GM21381 (cell line): ENCODE data around the gene EVC2.

Experiments
- ATAC-seq: cut with Tn5 transposase; IDR thresholded peaks from one replicate; pipeline ENCODE4 v1.9.1; 2021; ENCODE audit warnings: mild to moderate bottlenecking, moderate library complexity; ENCODE audit not compliant: unreplicated experiment

Gene EVC2

GRCh38 chr4:5686338-5686737, 22.0 kb downstream of the EVC2 start:
- no peak for ATAC-seq

DNA sequence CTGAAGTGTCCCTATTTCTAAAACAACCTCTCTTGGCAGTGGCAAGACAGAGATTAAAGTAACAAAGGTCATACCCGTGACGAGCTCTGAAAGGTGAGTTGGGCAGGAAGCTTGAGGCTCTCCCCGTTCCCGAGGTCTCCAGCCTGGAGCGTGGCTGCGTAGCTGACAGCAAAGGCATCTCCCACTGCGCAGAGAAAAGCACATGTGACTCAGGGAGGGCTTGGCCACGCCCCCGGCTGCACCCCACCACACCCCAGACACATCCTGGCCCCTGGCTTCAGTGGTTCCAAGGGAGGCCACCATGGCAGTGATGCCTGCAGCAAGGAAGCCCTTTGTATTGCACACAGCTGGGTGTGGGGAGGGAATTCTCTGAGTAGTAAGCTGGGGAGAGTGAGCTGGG, 23.1 kb downstream of the EVC2 start:
- no peak for ATAC-seq

- no peak for ATAC-seq
Observed at GRCh38 chr4:5683566-5683965, 24.8 kb downstream of the EVC2 start.

DNA sequence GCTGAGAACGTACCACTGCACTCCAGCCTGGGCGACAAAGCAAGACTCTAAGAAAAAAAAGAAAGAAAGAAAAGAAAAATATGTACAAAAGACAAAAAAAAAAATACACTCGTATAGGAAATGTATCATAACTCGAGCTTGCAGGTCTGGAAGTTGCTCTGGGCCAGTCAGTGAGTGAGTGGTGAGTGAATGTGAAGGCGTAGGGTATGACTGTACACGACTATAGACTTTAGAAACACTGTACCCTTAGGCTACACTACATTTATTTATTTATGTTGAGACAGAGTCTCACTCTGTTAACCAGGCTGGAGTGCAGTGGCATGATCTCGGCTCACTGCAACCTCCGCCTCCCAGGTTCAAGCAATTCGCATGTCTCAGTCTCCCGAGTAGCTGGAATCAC, 29.4 kb downstream of the EVC2 start:
- ATAC-seq, result no peak

- ATAC-seq, result no peak
Observed at GRCh38 chr4:5676763-5677162, 31.6 kb downstream of the EVC2 start.

DNA sequence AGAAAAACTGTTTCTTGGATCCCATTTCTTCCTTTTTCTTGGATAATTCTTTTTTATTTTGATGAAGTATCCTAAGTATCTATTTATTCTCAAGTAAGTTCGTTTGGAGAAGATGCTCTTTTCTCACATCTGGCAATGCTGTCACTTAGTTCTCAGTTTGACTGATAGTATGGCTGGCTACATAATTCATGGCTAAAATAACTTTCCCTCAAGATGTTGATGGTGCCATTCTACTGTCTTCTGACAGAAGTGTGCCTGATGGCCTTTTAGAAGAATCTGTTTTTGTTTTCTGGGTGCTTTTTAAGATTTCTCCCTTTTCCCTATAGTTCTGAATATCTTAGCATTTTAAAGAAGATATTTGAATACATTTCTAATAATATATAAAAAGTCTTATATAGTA, 41.6 kb downstream of the EVC2 start:
- no peak for ATAC-seq

GRCh38 chr4:5664778-5665177, 43.6 kb downstream of the EVC2 start:
- ATAC-seq, result no peak

GRCh38 chr4:5662555-5662954, 45.8 kb downstream of the EVC2 start:
- no peak for ATAC-seq

GRCh38 chr4:5661237-5661636, 47.1 kb downstream of the EVC2 start:
- no peak for ATAC-seq

DNA sequence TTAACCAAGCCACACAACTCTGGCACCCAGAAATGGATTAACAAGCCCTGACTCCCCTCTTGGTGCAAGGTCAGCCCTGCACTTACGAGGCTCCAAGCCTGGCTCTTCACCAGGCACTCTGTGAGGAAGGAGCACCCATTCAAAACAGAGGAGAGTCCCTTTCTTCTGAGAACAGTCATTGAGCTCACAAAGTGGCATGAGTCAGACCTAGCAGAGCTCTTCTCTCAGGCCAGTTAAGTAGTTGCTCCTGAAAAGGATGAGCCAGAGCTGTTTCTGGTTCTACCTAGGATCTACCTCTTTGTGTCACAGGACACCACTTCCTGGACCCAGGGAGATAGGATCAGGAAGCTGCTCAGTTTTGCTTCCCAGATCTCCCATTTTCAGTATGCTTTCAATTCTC, 48.2 kb downstream of the EVC2 start:
- ATAC-seq, result no peak

DNA sequence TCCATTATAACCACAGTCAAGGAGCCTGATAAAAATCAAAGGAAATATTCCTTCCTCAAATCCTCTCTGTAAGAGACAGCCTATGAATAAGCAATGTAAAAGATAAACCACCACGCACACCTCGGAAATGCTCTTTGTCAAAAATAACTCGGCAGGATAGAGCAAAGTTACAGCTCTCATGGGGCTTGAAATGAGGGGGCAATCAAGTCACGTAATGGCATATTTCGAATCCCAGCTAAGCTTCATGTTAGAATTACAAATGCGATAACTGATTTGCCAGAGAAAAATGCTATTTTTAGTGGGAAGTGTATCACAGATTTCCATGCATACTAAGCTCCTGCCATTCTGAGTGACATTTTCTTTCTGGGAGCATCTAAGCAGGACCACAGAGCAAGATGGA, 49.4 kb downstream of the EVC2 start:
- ATAC-seq, result no peak

DNA sequence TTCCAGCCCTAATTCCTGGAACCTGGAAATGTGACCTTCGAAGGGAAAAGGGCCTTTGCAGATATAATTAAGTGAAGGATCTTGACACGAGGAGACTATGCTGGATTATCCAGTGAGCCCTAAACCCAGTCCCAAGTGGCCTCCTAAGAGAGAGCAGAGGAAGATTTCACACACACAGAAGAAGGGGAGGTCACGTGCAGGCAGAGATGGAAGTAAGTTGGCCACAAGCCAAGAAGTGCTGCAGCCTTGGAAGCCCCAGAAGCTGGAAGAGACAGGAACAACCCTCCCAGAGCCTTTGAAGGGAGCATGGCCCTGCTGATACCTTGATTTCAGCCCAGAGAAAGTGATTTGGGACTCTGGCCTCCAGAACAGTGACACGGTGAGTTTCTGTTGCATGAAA, 51.9 kb downstream of the EVC2 start:
- no peak for ATAC-seq

GRCh38 chr4:5654791-5655190, 53.6 kb downstream of the EVC2 start:
- ATAC-seq, result no peak

GRCh38 chr4:5651089-5651488, 57.3 kb downstream of the EVC2 start:
- no peak for ATAC-seq

DNA sequence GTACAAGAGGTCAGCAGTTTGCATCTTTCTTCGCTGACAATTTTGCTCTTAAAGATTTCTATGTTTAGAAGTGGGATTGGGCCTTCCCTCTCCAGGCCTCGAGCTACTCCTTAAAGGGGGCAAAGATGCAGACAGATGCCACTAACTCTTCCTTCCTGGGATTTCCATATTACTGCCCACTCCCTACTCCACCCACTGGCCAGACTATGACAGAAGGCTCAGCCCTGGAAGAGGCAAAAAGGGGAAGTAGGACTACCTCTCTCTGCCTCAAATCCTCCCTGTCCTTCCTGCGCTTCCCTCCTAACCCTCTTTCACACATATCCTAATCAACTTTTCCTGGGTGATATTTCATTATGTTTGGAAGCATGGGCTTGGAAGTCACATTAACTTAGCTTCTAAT, 58.3 kb downstream of the EVC2 start:
- ATAC-seq, result no peak

GRCh38 chr4:5647351-5647750, 61.0 kb downstream of the EVC2 start:
- no peak for ATAC-seq

- no peak for ATAC-seq
Observed at GRCh38 chr4:5640096-5640495, 68.3 kb downstream of the EVC2 start.

DNA sequence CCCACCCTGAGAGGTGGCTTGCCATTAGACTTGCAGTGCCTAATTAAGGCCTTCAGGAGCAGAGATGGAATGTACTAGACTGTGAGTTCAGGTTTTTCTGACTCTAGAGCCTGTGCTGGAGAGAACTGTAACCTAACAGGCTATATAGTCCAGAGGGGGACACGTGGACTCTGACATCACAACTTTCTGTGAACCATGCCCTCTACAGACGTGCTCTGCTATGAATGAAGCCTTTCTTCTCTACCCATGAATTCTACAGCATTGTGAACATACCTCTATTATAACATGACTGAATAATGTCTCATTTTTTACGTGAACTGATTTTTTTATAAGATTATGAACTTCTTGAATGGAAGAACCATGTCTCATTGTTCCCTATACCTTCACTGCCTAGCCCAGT, 68.8 kb downstream of the EVC2 start:
- ATAC-seq, result no peak

GRCh38 chr4:5638976-5639375, 69.4 kb downstream of the EVC2 start:
- no peak for ATAC-seq

DNA sequence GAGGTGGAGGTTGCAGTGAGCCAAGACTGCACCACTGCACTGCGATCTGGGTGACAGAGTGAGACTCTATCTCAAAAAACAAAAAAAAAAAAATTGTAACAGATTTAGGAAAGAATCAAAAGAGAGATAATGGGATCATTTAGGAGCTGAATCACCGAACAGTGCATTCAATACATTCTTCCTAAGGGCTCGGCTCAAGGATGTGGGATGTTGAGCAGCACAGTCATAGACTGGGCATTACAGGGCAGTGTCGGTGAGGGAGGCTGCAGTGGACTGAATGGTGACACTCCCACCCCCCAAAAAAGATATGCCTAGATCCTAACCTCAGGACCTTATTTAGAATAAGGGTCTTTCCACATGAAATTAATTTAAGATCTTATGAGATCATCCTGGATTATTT, 70.0 kb downstream of the EVC2 start:
- no peak for ATAC-seq

DNA sequence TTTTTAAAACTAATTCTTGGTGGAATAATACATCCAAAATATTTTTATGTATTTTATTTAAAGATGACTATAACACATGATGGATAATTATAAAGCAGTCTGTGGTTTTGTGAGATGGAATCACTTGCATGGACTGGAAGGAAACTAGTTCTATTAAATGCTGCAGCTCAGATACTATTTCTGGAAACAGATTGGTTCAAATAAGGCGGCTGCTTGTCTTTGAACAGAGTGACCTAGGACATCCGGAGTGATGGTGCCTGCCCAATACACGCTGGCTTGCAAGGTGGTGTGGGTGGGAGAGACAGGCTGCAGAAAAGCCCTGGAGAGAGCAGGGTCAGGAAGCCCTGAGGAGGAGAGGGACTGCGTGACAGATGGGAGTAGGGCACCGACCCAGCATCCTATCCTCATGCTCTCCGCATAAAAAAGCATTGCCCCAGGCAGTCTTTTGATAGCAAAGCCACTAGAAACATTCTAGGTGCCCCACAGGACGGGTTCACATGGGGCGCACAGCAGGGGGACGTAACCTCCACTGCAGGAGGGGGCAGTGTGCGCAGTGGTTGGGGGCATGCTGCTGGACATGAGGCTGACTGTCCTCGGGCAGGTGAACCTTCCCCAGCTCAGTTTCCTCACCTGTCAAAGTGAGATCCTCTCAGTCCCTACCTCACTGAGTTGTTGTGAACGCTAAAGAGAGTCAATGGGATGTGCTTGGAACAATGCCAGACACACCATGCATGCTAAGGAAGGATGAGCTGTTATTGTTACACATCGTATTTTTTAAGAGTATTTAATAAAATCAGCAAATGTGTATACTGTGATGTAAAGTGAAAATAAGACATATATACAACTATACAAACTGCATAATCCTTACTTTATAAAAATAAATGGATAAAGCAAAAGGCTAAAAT, 71.3 kb downstream of the EVC2 start:
- ATAC-seq, result no peak

- ATAC-seq, result no peak
Observed at GRCh38 chr4:5635826-5636195, 72.5 kb downstream of the EVC2 start.

DNA sequence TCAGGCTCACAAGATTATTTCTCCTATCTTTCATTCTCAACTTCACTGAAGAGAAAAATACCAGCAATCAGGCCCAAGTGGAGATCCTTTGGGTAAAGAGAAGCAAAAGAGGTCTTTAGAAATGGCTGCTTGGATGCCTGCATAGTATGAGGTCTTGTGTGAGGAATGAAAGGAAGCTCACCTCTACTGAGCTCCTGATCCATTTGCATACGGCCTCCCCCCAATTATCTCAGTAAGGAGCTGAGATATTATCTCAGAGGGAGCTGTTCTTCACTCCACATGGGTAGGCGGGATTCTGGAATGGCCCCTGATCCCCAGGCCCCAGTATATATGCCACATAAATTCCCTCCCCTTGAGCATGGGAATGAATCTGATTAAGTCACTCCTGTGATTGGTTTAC, 75.8 kb downstream of the EVC2 start:
- no peak for ATAC-seq
